ENCODE data around the gene MGLL. TPM values are rescaled to one million over a fixed set of nuclear protein-coding genes. Genes with fewer than 3 reads are reported as not detected.

Gene MGLL
- total and polyA plus RNA-seq, 12 donors, result 1.9 to 48.1 (median 33.3) TPM

DNA sequence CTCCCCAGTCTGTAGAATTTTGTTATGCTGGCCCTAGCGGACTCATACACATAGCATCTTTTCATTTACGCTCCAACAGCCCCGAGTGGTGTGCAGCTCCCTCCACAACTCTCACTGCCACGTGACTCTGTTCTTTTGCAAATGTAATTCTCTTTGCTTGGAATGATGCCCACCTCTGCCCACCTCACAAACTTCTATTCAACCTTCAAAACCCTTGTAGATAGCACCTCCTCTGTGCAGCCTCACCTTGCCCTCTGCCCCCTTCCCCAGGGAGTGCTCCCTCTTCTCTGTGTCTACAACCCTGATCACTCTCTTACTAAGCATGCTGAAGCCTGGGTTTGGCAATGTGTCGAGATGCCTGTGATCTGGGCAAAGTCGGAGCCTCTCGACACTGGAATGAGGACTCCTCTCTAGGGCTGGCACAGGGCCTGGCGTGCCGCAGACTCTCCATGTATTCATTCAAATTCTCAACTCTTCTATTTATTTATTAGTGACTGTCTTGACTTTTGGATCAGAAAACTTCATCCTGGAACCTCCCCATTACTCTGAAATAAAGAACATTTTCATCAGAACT is 73.5 kb downstream of the MGLL start:
- 92 to 95% (median 93%) methylated on average over 9 of the region's 9 CpGs for WGBS, 4 donors

DNA sequence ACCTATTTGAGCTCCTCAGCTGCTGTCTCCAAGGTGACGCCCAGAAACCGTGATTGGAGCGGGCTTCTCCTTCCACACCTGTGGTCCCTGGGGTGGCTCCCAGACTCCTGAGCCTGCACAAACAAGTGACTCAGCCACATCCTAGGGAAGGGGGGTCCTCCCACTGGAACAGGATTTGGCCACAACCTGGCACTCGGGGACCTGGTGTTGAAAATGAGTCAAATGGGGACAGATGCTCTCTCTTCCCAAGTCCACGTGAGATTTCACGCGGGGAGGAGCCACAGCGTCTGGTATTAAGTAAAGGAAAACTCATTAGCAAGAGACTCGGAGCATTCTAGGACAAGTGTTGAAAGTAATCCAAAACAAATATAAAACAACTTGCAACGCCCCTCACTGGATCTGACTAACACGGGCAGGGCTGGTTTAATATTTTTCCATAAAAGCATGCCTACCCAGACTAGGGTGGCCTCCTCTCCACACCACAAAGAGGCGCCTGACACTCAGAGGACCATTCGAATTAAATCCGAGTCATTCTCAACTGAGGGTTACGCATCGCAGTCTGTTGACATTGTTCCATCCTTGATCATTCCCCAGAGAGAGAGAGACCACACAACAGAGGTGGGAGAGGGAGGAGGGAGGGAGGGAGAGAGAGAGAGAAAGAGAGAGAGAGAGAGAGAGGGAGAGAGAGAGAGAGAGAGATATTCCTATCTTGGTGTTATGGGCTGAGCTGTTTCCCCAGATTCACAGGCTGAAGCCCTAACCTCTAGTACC is 74.4 kb downstream of the MGLL start:
- Histone ChIP-seq H3K27ac (peak overlapping the region in 2 of 5 donors; percentile 47 to 75), H3K4me3 (no peak overlapping the region), H3K9me3 (replicated peaks in 1 of 3) (no peaks in the 10 kb centered on the region), H3K4me1 (replicated peaks in 1 of 2) (peaks cover 0 to 8% of the 10 kb centered on the region in 2 donors), H3K36me3 (replicated peaks in 1 of 2) (no peaks in the 10 kb centered on the region), H3K27me3 (no peaks in the 10 kb centered on the region)
- TF ChIP-seq, protein P1, sequence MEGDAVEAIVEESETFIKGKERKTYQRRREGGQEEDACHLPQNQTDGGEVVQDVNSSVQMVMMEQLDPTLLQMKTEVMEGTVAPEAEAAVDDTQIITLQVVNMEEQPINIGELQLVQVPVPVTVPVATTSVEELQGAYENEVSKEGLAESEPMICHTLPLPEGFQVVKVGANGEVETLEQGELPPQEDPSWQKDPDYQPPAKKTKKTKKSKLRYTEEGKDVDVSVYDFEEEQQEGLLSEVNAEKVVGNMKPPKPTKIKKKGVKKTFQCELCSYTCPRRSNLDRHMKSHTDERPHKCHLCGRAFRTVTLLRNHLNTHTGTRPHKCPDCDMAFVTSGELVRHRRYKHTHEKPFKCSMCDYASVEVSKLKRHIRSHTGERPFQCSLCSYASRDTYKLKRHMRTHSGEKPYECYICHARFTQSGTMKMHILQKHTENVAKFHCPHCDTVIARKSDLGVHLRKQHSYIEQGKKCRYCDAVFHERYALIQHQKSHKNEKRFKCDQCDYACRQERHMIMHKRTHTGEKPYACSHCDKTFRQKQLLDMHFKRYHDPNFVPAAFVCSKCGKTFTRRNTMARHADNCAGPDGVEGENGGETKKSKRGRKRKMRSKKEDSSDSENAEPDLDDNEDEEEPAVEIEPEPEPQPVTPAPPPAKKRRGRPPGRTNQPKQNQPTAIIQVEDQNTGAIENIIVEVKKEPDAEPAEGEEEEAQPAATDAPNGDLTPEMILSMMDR (IDR thresholded peaks at IDR 0.05), result peak in 1 of 6 experiments; percentile 13
- no peak for TF ChIP-seq POLR2A (IDR thresholded peaks at IDR 0.05)
- DNase-seq, result peak in 3 of 7 donors; percentile 17 to 72 (median 27)
- 54 to 74% (median 68%) methylated on average over 13 to 16 of the region's 16 CpGs for WGBS, 4 donors
- intact Hi-C loops (cut with DNase I), result no loop called here

More for the DNA sequence above, 73.5 kb downstream of the MGLL start:
- no peak overlapping the region for H3K4me3 ChIP-seq
- H3K36me3 ChIP-seq (replicated peaks in 1 of 2), result no peaks in the 10 kb centered on the region
- TF ChIP-seq, protein P1 (IDR thresholded peaks at IDR 0.05), result no peak
- no peak for TF ChIP-seq POLR2A (IDR thresholded peaks at IDR 0.05)
- intact Hi-C loops (cut with DNase I), result no loop called here
- peak overlapping the region in 2 of 5 donors; percentile 47 to 75 for H3K27ac ChIP-seq
- no peak for DNase-seq
- H3K9me3 ChIP-seq (replicated peaks in 1 of 3), result no peaks in the 10 kb centered on the region
- H3K27me3 ChIP-seq, result no peaks in the 10 kb centered on the region
- H3K4me1 ChIP-seq (replicated peaks in 1 of 2), result peaks cover 0 to 4% of the 10 kb centered on the region in 2 donors

DNA sequence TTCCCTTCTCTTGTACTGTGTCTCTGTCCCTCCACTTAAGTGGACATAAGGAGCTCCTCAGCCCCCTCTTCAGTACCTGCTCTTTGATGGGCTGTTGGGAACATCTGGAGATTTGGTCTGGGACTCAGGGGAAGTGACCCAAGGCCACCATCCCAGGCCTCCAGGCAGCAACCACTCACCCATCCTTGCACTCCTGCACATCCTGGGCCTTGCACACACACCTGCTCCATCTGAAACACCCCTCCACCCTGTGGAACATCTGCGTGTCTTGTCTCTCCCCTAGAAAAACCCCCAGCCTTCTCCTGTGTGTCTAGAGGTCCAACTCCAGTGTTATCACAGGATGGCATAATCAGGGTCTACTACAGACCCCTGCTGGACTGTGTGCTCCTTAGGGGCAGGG is 75.2 kb downstream of the MGLL start:
- no peak for DNase-seq
- Histone ChIP-seq H3K27ac (peak overlapping the region in 2 of 5 donors; percentile 42 to 75), H3K36me3 (replicated peaks in 1 of 2) (no peaks in the 10 kb centered on the region), H3K9me3 (replicated peaks in 1 of 3) (no peaks in the 10 kb centered on the region), H3K27me3 (no peaks in the 10 kb centered on the region), H3K4me1 (replicated peaks in 1 of 2) (peaks cover 0 to 8% of the 10 kb centered on the region in 2 donors), H3K4me3 (no peak overlapping the region)
- intact Hi-C loops (cut with DNase I), result no loop called here
- TF ChIP-seq, protein P1 (IDR thresholded peaks at IDR 0.05), result no peak
- no peak for TF ChIP-seq POLR2A (IDR thresholded peaks at IDR 0.05)
- 82 to 100% (median 96%) methylated on average over 1 of the region's 1 CpG for WGBS, 4 donors

DNA sequence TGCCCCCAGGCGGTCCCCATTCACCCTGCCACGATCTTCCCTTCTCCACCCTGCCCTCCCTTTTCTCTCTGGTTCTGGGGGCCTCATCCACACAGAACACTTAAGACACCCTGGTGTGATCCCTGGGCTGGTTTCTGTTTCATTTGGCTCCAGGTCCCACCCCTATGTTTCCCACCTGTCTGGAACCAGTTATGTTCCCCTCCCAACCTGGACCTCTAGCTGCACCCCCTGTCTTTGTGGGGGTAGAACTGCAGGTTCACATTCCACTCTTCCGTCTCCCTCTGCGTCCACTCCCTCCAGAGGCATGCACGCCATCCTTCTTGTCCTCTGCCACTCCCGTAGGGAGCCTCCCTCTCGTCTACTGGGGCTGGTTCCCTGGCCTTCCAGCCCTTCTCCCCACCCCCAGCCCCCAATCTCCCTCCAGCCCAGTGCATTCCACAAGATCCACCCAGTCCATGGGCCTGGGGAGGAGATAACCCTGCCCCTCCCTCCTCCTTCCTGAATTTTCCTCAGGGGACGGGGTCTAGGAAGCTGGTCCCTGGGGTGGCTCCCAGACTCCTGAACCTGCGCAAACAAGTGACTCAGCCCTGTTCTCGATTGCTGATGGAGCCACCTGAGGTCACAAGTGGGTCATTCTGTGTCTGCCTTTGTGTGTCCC is 75.8 kb downstream of the MGLL start:
- Histone ChIP-seq H3K27ac (peak overlapping the region in 1 of 5 donors; percentile 75), H3K36me3 (replicated peaks in 1 of 2) (no peaks in the 10 kb centered on the region), H3K4me3 (no peak overlapping the region), H3K4me1 (replicated peaks in 1 of 2) (peaks cover 0 to 8% of the 10 kb centered on the region in 2 donors), H3K9me3 (replicated peaks in 1 of 3) (no peaks in the 10 kb centered on the region), H3K27me3 (no peaks in the 10 kb centered on the region)
- intact Hi-C loops (cut with DNase I), result no loop called here
- no peak for TF ChIP-seq POLR2A (IDR thresholded peaks at IDR 0.05)
- TF ChIP-seq, protein P1 (IDR thresholded peaks at IDR 0.05), result no peak
- 81 to 90% (median 86%) methylated on average over 10 of the region's 10 CpGs for WGBS, 4 donors
- no peak for DNase-seq
